K562 (cell line): ENCODE measurements around the gene NFKB2. TPM values are rescaled to one million over a fixed set of nuclear protein-coding genes. Genes with fewer than 3 reads are reported as not detected.

Experiments used
- BMI1 ChIP-seq: fragments of 150-350 bp; IDR thresholded peaks from 2 replicates; pipeline ENCODE4 v1.6.1; 2014; ENCODE audit warnings: low read length
- CHCHD3 ChIP-seq: fragments of 250-450 bp; sonication (Bioruptor Pico); IDR thresholded peaks from 2 replicates; pipeline ENCODE4 v2.1.2; 2022; ENCODE audit warnings: mild to moderate bottlenecking
- CHD4 ChIP-seq: fragments of 200-600 bp; sonication (generic); IDR thresholded peaks from 3 replicates; pipeline ENCODE4 v1.6.1; 2012; ENCODE audit warnings: low read depth, mild to moderate bottlenecking, mixed read lengths, low read length, inconsistent platforms; ENCODE audit not compliant: insufficient read depth, insufficient replicate concordance, poor library complexity, severe bottlenecking
- EGR1 ChIP-seq: fragments of 450-650 bp; conservative IDR thresholded peaks from 2 replicates; pipeline ENCODE4 v1.6.1; 2017; ENCODE audit warnings: mild to moderate bottlenecking
- GTF2A2 ChIP-seq: IDR thresholded peaks from 2 replicates; pipeline ENCODE4 v1.6.1; 2016; ENCODE audit warnings: mild to moderate bottlenecking, missing genetic modification characterization, missing compliant biosample characterization
- HOXB6 ChIP-seq: fragments of 250-450 bp; sonication (Bioruptor Pico); IDR thresholded peaks from 2 replicates; pipeline ENCODE4 v1.5.1; 2022; ENCODE audit warnings: mild to moderate bottlenecking, borderline replicate concordance
- IFI16 ChIP-seq: fragments of 250-450 bp; sonication (Bioruptor Pico); IDR thresholded peaks from 2 replicates; pipeline ENCODE4 v2.1.2; 2022; ENCODE audit warnings: mild to moderate bottlenecking, inconsistent platforms
- KAT8 ChIP-seq: fragments of 450-650 bp; IDR thresholded peaks from 2 replicates; pipeline ENCODE4 v1.6.1; 2016; ENCODE audit warnings: low read depth, mild to moderate bottlenecking
- MAZ ChIP-seq, 2 experiments: fragments of 450-650 bp in 1 of 2; sonication (generic) in 1 of 2; formaldehyde crosslinking; IDR thresholded peaks in 1 of 2; conservative IDR thresholded peaks in 1 of 2; 2 replicates each; pipeline versions ENCODE4 v1.4.0 to v1.5.0; 2020; ENCODE audit warnings: mild to moderate bottlenecking in 1 of 2, missing genetic modification reagents in 1 of 2
- MEF2A ChIP-seq: IDR thresholded peaks from 2 replicates; pipeline ENCODE4 v1.6.1; 2011; ENCODE audit warnings: low read depth, mild to moderate bottlenecking, low read length, moderate library complexity; ENCODE audit not compliant: control insufficient read depth
- MYC ChIP-seq, 2 experiments: fragments of 250-450 bp in 1 of 2; sonication (Bioruptor Pico) in 1 of 2; IDR thresholded peaks; 2 replicates each; pipeline versions ENCODE4 v1.5.1 to v1.6.1; 2012 to 2021; ENCODE audit warnings: low read depth in 2 of 2, borderline replicate concordance in 1 of 2, improper control_type of control experiment in 1 of 2, low read length in 1 of 2, mild to moderate bottlenecking in 1 of 2, moderate library complexity in 1 of 2
- NR4A1 ChIP-seq, 2 experiments: fragments of 250-450 bp in 1 of 2; fragments of 450-650 bp in 1 of 2; sonication (Bioruptor Pico) in 1 of 2; IDR thresholded peaks; 2 replicates each; pipeline versions ENCODE4 v1.4.0 to v1.6.1; 2016 to 2020; ENCODE audit warnings: mild to moderate bottlenecking in 2 of 2, missing compliant biosample characterization in 1 of 2, missing genetic modification characterization in 1 of 2, moderate library complexity in 1 of 2
- OTX1 ChIP-seq: fragments of 450-650 bp; formaldehyde crosslinking; IDR thresholded peaks from 2 replicates; pipeline ENCODE4 v1.4.0; 2022; ENCODE audit warnings: mild to moderate bottlenecking
- PRMT5 ChIP-seq: sonication (generic); formaldehyde crosslinking; IDR thresholded peaks from 2 replicates; pipeline ENCODE4 v1.5.0; 2020; ENCODE audit warnings: missing genetic modification reagents
- RCOR1 ChIP-seq, 2 experiments: IDR thresholded peaks; 2 replicates each; pipeline ENCODE4 v1.6.1; 2012; ENCODE audit warnings: low read depth in 2 of 2, low read length in 2 of 2, borderline replicate concordance in 1 of 2, improper control_type of control experiment in 1 of 2
- SIN3B ChIP-seq: fragments of 450-650 bp; IDR thresholded peaks from 2 replicates; pipeline ENCODE4 v1.6.1; 2017; ENCODE audit warnings: low read depth, mild to moderate bottlenecking, moderate library complexity
- U2AF1 ChIP-seq: fragments of 200-400 bp; formaldehyde crosslinking; optimal IDR thresholded peaks from 2 replicates; pipeline ENCODE3; 2017; ENCODE audit warnings: mild to moderate bottlenecking, low read depth, low read length, moderate library complexity
- XRCC5 ChIP-seq: fragments of 200-400 bp; formaldehyde crosslinking; IDR thresholded peaks from 2 replicates; pipeline ENCODE4 v1.6.1; 2017; ENCODE audit warnings: low read depth, mild to moderate bottlenecking, low read length
- ZNF324 ChIP-seq: fragments of 250-450 bp; sonication (Bioruptor Pico); IDR thresholded peaks from 2 replicates; pipeline ENCODE4 v1.4.0; 2020; ENCODE audit warnings: mild to moderate bottlenecking
- polyA plus RNA-seq, 8 experiments: library from polyadenylated mRNA; depleted of rRNA in 4 of 8; stranded (reverse) in 5 of 8; unstranded in 3 of 8; fragments of >200 nt; fragmentation: Nextera tagmentation in 2 of 8; fragmentation: Illumina TruSeq in 1 of 8; extraction: Ambion mirVana in 2 of 8; extraction: Trizol in 1 of 8; gene quantifications; 2 replicates each; pipeline versions ENCODE4 v1.2.1 to v1.2.3, GENCODE V29; 2011 to 2014; ENCODE audit warnings: inconsistent platforms in 1 of 8, missing spikeins in 1 of 8
- total RNA-seq, 7 experiments: library from RNA; depleted of rRNA in 6 of 7; stranded (reverse); fragments of >200 nt in 6 of 7; fragmentation: Illumina TruSeq in 2 of 7; extraction: Trizol in 2 of 7; gene quantifications; 2 replicates each; pipeline versions ENCODE4 v1.2.1 to v1.2.3, GENCODE V29; 2011 to 2021; ENCODE audit warnings: low replicate concordance in 1 of 7
- TF ChIP-seq, protein P1 (sequence below): fragments of 450-650 bp; IDR thresholded peaks from 2 replicates; pipeline ENCODE4 v1.6.1; 2016; ENCODE audit warnings: borderline replicate concordance
- TF ChIP-seq, protein P2 (sequence below): sonication (generic); formaldehyde crosslinking; IDR thresholded peaks from 2 replicates; pipeline ENCODE4 v1.5.0; 2020; ENCODE audit warnings: missing genetic modification reagents

NFKB2 gene
- total and polyA plus RNA-seq, 9 of the 15 experiments (the other 6 are each of a cell fraction or from before 2014, with no cell fraction given), result 0.07 to 20.3 (median 7.9) TPM

DNA sequence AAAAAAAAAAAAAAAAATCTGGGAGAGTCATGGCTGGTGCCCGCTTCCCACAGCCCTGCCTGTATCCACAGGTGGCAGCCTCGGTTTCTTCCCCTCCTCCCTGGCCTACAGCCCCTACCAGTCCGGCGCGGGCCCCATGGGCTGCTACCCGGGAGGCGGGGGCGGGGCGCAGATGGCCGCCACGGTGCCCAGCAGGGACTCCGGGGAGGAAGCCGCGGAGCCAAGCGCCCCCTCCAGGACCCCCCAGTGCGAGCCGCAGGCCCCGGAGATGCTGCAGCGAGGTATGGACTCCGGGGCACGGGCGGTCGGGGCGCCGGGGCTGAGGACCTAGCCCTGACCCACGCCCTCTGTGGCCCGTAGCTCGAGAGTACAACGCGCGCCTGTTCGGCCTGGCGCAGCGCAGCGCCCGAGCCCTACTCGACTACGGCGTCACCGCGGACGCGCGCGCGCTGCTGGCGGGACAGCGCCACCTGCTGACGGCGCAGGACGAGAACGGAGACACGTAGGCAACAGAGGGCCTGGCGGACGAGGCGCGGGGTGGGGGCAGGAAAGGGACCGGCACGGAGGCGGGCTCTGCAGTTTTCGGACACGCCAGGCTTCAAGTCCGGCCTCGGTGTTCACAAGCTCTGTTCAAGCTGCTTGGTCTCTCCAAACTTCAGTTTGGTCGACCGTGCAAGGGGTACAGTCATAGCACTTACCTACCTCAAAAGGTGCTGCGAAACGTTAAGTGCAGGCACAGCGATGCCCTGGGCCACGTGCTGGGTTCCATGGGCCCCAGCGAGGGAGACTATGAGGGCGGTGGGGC, 3.9 kb downstream of the NFKB2 start (continued):
- TF ChIP-seq EGR1, result peak; percentile 76
- no peak for TF ChIP-seq HOXB6 (CRISPR knock-in tag)
- no peak for TF ChIP-seq KAT8
- TF ChIP-seq NR4A1 (CRISPR knock-in tag; IDR thresholded peaks at IDR 0.05), result no peak
- TF ChIP-seq NR4A1 (tag; IDR thresholded peaks at IDR 0.05), result no peak
- peak; percentile 68; the same call in 1 of the 2 replicates for TF ChIP-seq XRCC5
- no peak for TF ChIP-seq MEF2A
- peak; percentile 87 to 92 for TF ChIP-seq MAZ (CRISPR knock-in tag; conservative IDR thresholded peaks at IDR 0.05 in 1 of 2, IDR thresholded peaks at IDR 0.05 in 1 of 2)
- TF ChIP-seq, protein P1, sequence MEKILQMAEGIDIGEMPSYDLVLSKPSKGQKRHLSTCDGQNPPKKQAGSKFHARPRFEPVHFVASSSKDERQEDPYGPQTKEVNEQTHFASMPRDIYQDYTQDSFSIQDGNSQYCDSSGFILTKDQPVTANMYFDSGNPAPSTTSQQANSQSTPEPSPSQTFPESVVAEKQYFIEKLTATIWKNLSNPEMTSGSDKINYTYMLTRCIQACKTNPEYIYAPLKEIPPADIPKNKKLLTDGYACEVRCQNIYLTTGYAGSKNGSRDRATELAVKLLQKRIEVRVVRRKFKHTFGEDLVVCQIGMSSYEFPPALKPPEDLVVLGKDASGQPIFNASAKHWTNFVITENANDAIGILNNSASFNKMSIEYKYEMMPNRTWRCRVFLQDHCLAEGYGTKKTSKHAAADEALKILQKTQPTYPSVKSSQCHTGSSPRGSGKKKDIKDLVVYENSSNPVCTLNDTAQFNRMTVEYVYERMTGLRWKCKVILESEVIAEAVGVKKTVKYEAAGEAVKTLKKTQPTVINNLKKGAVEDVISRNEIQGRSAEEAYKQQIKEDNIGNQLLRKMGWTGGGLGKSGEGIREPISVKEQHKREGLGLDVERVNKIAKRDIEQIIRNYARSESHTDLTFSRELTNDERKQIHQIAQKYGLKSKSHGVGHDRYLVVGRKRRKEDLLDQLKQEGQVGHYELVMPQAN, result no peak
- TF ChIP-seq CHD4, result no peak
- TF ChIP-seq U2AF1, result peak; percentile 45
- no peak for TF ChIP-seq IFI16 (CRISPR knock-in tag)
- no peak for TF ChIP-seq OTX1 (CRISPR knock-in tag)
- peak; percentile 47; the same call in 1 of the 2 replicates for TF ChIP-seq MYC (IDR thresholded peaks at IDR 0.05; ENCODE audit: low read depth, low read length)
- no peak for TF ChIP-seq MYC (CRISPR knock-in tag; IDR thresholded peaks at IDR 0.05; ENCODE audit: borderline replicate concordance, low read depth)
- TF ChIP-seq, protein P2, sequence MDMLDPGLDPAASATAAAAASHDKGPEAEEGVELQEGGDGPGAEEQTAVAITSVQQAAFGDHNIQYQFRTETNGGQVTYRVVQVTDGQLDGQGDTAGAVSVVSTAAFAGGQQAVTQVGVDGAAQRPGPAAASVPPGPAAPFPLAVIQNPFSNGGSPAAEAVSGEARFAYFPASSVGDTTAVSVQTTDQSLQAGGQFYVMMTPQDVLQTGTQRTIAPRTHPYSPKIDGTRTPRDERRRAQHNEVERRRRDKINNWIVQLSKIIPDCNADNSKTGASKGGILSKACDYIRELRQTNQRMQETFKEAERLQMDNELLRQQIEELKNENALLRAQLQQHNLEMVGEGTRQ (CRISPR knock-in tag), result no peak
- TF ChIP-seq PRMT5 (CRISPR knock-in tag), result no peak
- no peak for TF ChIP-seq BMI1
- TF ChIP-seq CHCHD3 (CRISPR knock-in tag), result no peak
- no peak for TF ChIP-seq GTF2A2 (tag)
- TF ChIP-seq ZNF324 (CRISPR knock-in tag), result no peak
- TF ChIP-seq SIN3B, result peak; percentile 32; the same call in 1 of the 2 replicates
- TF ChIP-seq RCOR1 (IDR thresholded peaks at IDR 0.05; ENCODE audit: borderline replicate concordance in 1 of 2, low read depth in 2 of 2, low read length in 2 of 2), result 0 out of 4 replicates have a peak, but pooled peaks of 1 of the 2 experiments have one; percentile 33
